ENCODE measurements around the gene KNSTRN. TPM values are rescaled to one million over a fixed set of nuclear protein-coding genes. Genes with fewer than 3 reads are reported as not detected.

Gene KNSTRN
- polyA plus RNA-seq, 2 of the 4 experiments (the other 2 are of a cell fraction), result 48.0 to 50.3 TPM

- FAIRE-seq (no peak), DNase-seq (ENCODE audit: low read depth in 1 of 2, low spot score in 1 of 2) (no peak), ATAC-seq (no peak)
- ChIA-PET POLR2A (no interaction called here), CTCF (interaction anchor here (0.6 to 1.2 kb wide), 6 partner anchors 16 to 744 kb away, joined by 3 read pairs; partner anchors contain the start of gene ANKRD63)
- Histone ChIP-seq H3K9me3 (no peaks in the 10 kb centered on the region), H3K4me2 (no peak overlapping the region), H3K27ac (no peak overlapping the region), H3K4me3 (no peak overlapping the region), H3K4me1 (no peaks in the 10 kb centered on the region; the same call in 2 of the 3 replicates)
- 76% methylated on average over 10 of the region's 10 CpGs for WGBS (ENCODE audit: missing lambda C conversion rate)
- TF ChIP-seq FOSL2 (IDR thresholded peaks at IDR 0.05) (no peak), FOSL2 (CRISPR knock-in tag; IDR thresholded peaks at IDR 0.05) (no peak), POLR2A (IDR thresholded peaks at IDR 0.05; ENCODE audit: low read length) (no peak), MAFK (IDR thresholded peaks at IDR 0.05; ENCODE audit: partially characterized antibody) (no peak), CTCF (IDR thresholded peaks at IDR 0.05) (no peak), ZNF302 (CRISPR knock-in tag; IDR thresholded peaks at IDR 0.05) (no peak), RNF2 (IDR thresholded peaks at IDR 0.05; ENCODE audit: borderline replicate concordance, low read depth) (no peak), MAZ (IDR thresholded peaks at IDR 0.05; ENCODE audit: borderline replicate concordance, low read depth, low read length) (no peak), NFE2L2 (conservative IDR thresholded peaks at IDR 0.05; ENCODE audit: low read length) (no peak), ZSCAN20 (CRISPR knock-in tag; IDR thresholded peaks at IDR 0.05) (no peak), TFCP2L1 (CRISPR knock-in tag; IDR thresholded peaks at IDR 0.05) (no peak)
These were observed 46.7 kb downstream of the KNSTRN start for GRCh38 chr15:40429068-40429710.

DNA sequence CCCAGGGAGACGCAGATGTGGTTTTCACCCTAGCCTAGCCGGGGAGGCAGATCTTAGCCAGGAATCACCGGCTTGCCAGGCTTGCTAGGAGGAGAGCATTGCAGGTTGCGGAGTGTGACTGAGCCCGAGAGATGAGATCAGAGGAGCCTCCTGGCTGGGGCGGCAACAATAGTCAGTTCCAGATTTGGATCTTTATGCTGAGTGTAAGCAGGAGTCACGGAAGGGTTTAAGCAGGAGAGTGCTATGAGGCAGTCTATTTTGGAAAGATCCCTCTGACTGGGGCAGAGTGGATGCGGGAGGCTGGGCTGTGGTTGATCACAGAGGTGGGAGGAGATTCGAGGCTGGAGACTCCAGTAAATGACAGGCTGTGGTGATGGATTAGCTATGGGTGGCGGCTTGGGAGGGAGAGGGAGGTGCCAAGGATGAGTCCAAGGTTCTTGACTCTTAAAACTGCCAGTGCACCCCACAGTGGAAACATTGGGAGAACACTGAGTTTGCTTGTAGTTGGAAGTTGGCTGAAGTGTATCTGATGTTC is 47.8 kb downstream of the KNSTRN start:
- ATAC-seq (peak; percentile 69 to 84; a peak in 5 of 6 replicates), FAIRE-seq (no peak), DNase-seq (ENCODE audit: low read depth in 1 of 2, low spot score in 1 of 2) (peak in 1 of 2 experiments; percentile 30)
- 38% methylated on average over 5 of the region's 10 CpGs for WGBS (ENCODE audit: missing lambda C conversion rate)
- H3K27ac ChIP-seq, result no peak overlapping the region
- ChIA-PET POLR2A (no interaction called here), CTCF (interaction anchor here (0.6 to 1.4 kb wide), 5 partner anchors 8 to 385 kb away, joined by 3 to 5 read pairs (median 4); no protein-coding TSS in a partner anchor)
- H3K4me3 ChIP-seq, result no peak overlapping the region
- TF ChIP-seq HOXB5 (CRISPR knock-in tag; IDR thresholded peaks at IDR 0.05), result peak; percentile 88
- no peak for TF ChIP-seq RNF2 (IDR thresholded peaks at IDR 0.05; ENCODE audit: borderline replicate concordance, low read depth)
- H3K4me1 ChIP-seq, result no peaks in the 10 kb centered on the region; the same call in 2 of the 3 replicates
- H3K4me2 ChIP-seq, result no peak overlapping the region
- H3K9me3 ChIP-seq, result no peaks in the 10 kb centered on the region

GRCh38 chr15:40435023-40435709 is 52.6 kb downstream of the KNSTRN start:
- H3K4me1 ChIP-seq, result peaks cover 20% of the 10 kb centered on the region; the same call in 2 of the 3 replicates
- no peaks in the 10 kb centered on the region for H3K9me3 ChIP-seq
- 83% methylated on average over 18 of the region's 20 CpGs for WGBS (ENCODE audit: missing lambda C conversion rate)
- no peak overlapping the region for H3K27ac ChIP-seq
- no peak for TF ChIP-seq RARB (CRISPR knock-in tag; IDR thresholded peaks at IDR 0.05)
- TF ChIP-seq POLR2A (IDR thresholded peaks at IDR 0.05; ENCODE audit: low read length), result no peak
- no peak for TF ChIP-seq CEBPB (IDR thresholded peaks at IDR 0.05)
- no peak for TF ChIP-seq MAFK (IDR thresholded peaks at IDR 0.05; ENCODE audit: partially characterized antibody)
- TF ChIP-seq MYC (IDR thresholded peaks at IDR 0.05; ENCODE audit: borderline replicate concordance, low read length), result no peak
- no peak for TF ChIP-seq PHF8 (IDR thresholded peaks at IDR 0.05; ENCODE audit: borderline replicate concordance, low read depth)
- TF ChIP-seq ZNF302 (CRISPR knock-in tag; IDR thresholded peaks at IDR 0.05), result no peak
- TF ChIP-seq ZC3H11A (IDR thresholded peaks at IDR 0.05), result no peak
- no peak for TF ChIP-seq ESRRA (IDR thresholded peaks at IDR 0.05; ENCODE audit: borderline replicate concordance, low read length)
- TF ChIP-seq TFCP2L1 (CRISPR knock-in tag; IDR thresholded peaks at IDR 0.05), result no peak
- TF ChIP-seq E2F6 (IDR thresholded peaks at IDR 0.05; ENCODE audit: borderline replicate concordance, low read depth), result no peak
- no peak for TF ChIP-seq JUN (IDR thresholded peaks at IDR 0.05)
- TF ChIP-seq, protein P1, sequence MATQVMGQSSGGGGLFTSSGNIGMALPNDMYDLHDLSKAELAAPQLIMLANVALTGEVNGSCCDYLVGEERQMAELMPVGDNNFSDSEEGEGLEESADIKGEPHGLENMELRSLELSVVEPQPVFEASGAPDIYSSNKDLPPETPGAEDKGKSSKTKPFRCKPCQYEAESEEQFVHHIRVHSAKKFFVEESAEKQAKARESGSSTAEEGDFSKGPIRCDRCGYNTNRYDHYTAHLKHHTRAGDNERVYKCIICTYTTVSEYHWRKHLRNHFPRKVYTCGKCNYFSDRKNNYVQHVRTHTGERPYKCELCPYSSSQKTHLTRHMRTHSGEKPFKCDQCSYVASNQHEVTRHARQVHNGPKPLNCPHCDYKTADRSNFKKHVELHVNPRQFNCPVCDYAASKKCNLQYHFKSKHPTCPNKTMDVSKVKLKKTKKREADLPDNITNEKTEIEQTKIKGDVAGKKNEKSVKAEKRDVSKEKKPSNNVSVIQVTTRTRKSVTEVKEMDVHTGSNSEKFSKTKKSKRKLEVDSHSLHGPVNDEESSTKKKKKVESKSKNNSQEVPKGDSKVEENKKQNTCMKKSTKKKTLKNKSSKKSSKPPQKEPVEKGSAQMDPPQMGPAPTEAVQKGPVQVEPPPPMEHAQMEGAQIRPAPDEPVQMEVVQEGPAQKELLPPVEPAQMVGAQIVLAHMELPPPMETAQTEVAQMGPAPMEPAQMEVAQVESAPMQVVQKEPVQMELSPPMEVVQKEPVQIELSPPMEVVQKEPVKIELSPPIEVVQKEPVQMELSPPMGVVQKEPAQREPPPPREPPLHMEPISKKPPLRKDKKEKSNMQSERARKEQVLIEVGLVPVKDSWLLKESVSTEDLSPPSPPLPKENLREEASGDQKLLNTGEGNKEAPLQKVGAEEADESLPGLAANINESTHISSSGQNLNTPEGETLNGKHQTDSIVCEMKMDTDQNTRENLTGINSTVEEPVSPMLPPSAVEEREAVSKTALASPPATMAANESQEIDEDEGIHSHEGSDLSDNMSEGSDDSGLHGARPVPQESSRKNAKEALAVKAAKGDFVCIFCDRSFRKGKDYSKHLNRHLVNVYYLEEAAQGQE (IDR thresholded peaks at IDR 0.05), result no peak
- no peak for TF ChIP-seq HOXB5 (CRISPR knock-in tag; IDR thresholded peaks at IDR 0.05)
- TF ChIP-seq RNF2 (IDR thresholded peaks at IDR 0.05; ENCODE audit: borderline replicate concordance, low read depth), result no peak
- TF ChIP-seq MAZ (IDR thresholded peaks at IDR 0.05; ENCODE audit: borderline replicate concordance, low read depth, low read length), result no peak
- no peak for TF ChIP-seq JUNB (IDR thresholded peaks at IDR 0.05)
- TF ChIP-seq CBX8 (IDR thresholded peaks at IDR 0.05), result no peak
- no peak for TF ChIP-seq RFX5 (IDR thresholded peaks at IDR 0.05)
- POLR2A ChIA-PET, result no interaction called here
- ATAC-seq, result no peak
- DNase-seq (ENCODE audit: low read depth in 1 of 2, low spot score in 1 of 2), result no peak
- H3K4me2 ChIP-seq, result no peak overlapping the region
- no peak for FAIRE-seq
- CTCF ChIA-PET, result interaction anchor here (0.7 to 1.1 kb wide), 3 partner anchors 15 to 161 kb away, joined by 3 to 4 read pairs (median 4); no protein-coding TSS in a partner anchor
- no peak overlapping the region for H3K4me3 ChIP-seq

Data from A549 (cell line).